ENCODE measurements around the gene PNLIP. TPM values are rescaled to one million over a fixed set of nuclear protein-coding genes. Genes with fewer than 3 reads are reported as not detected.

Gene PNLIP
- total and polyA plus RNA-seq, 9 donors: 0.12 to 0.20 (median 0.17) TPM; not detected in 4

GRCh38 chr10:116538992-116539391 is 6.7 kb upstream of the PNLIP start:
- Histone ChIP-seq H3K36me3 (ENCODE audit: control insufficient read depth, insufficient read depth, low read length) (no peaks in the 10 kb centered on the region), H3K27ac (ENCODE audit: low read length) (no peak overlapping the region), H3K9me3 (replicated peaks; ENCODE audit: control insufficient read depth, low read depth, low read length) (no peaks in the 10 kb centered on the region), H3K4me1 (ENCODE audit: control insufficient read depth, insufficient read depth, low read length) (no peaks in the 10 kb centered on the region), H3K4me3 (ENCODE audit: low read length) (no peak overlapping the region), H3K27me3 (ENCODE audit: control insufficient read depth, insufficient read depth, low read length) (no peaks in the 10 kb centered on the region)
- DNase-seq: no peak

GRCh38 chr10:116540814-116541213 is 4.9 kb upstream of the PNLIP start:
- DNase-seq: no peak
- Histone ChIP-seq H3K27me3 (ENCODE audit: control insufficient read depth, insufficient read depth, low read length) (no peaks in the 10 kb centered on the region), H3K9me3 (replicated peaks; ENCODE audit: control insufficient read depth, low read depth, low read length) (no peaks in the 10 kb centered on the region), H3K4me3 (ENCODE audit: low read length) (no peak overlapping the region), H3K4me1 (ENCODE audit: control insufficient read depth, insufficient read depth, low read length) (no peaks in the 10 kb centered on the region), H3K27ac (ENCODE audit: low read length) (no peak overlapping the region), H3K36me3 (ENCODE audit: control insufficient read depth, insufficient read depth, low read length) (no peaks in the 10 kb centered on the region)
- no CpG with 5 or more reads among the region's 2 CpGs for WGBS (ENCODE audit: insufficient coverage)

DNA sequence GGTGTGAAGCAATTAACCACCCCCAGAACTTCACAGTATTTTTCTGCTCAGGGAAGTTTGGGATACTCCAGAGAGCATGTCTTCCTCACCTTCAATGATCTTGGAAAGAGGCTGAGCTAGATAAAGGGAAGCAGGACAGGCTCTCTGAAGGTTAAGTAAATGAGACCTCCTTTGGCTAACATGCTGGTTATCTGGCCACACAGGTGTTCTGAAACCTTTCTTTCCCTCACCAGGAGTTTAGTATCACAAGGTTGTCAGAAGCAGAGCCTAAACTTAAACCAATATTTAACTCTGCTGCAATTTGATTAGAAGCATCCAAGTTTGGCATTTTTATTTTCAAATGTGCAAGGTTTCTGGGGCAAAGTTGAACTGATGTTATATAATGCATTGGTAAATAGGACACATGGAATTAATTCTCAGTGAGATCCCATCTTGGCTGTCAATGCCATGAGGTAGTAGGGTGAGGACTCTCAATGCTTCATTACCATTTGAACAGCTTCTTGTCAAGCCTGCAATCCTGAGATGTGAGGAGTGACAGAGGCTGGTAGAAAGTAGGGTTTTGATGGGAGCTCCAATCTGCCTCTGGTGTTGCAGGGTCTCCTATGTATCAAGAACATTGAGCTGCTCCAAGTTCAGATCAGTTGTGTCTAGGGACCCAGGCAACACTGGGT is 3.6 kb upstream of the PNLIP start:
- Histone ChIP-seq H3K4me3 (ENCODE audit: low read length) (no peak overlapping the region), H3K9me3 (replicated peaks; ENCODE audit: control insufficient read depth, low read depth, low read length) (no peaks in the 10 kb centered on the region), H3K36me3 (ENCODE audit: control insufficient read depth, insufficient read depth, low read length) (no peaks in the 10 kb centered on the region), H3K4me1 (ENCODE audit: control insufficient read depth, insufficient read depth, low read length) (no peaks in the 10 kb centered on the region), H3K27ac (ENCODE audit: low read length) (no peak overlapping the region), H3K27me3 (ENCODE audit: control insufficient read depth, insufficient read depth, low read length) (no peaks in the 10 kb centered on the region)
- DNase-seq: no peak

GRCh38 chr10:116545122-116545521 is 609 bp upstream of the PNLIP start:
- Histone ChIP-seq H3K27ac (ENCODE audit: low read length) (no peak overlapping the region), H3K9me3 (replicated peaks; ENCODE audit: control insufficient read depth, low read depth, low read length) (no peaks in the 10 kb centered on the region), H3K4me3 (ENCODE audit: low read length) (no peak overlapping the region), H3K36me3 (ENCODE audit: control insufficient read depth, insufficient read depth, low read length) (no peaks in the 10 kb centered on the region), H3K4me1 (ENCODE audit: control insufficient read depth, insufficient read depth, low read length) (no peaks in the 10 kb centered on the region), H3K27me3 (ENCODE audit: control insufficient read depth, insufficient read depth, low read length) (no peaks in the 10 kb centered on the region)
- WGBS (ENCODE audit: insufficient coverage): no CpG with 5 or more reads among the region's 1 CpG
- no peak for DNase-seq

DNA sequence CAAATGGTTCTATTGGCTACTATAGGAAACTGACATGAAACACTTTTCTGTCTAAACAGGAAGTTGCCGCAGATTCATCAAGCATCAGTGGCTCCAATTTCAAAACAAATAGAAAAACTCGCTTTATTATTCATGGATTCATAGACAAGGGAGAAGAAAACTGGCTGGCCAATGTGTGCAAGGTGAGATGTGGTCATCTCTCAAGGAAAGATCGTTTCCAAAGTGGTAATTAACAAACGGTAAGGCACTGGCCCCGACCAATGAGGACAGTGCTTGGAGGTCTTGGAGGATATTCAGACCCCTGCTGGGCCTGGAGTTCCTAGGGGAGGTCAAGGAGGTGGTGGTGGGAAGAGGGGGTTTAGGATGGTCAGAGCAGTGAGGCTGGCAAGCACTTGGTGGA is 2.6 kb downstream of the PNLIP start:
- Histone ChIP-seq H3K9me3 (replicated peaks; ENCODE audit: control insufficient read depth, low read depth, low read length) (no peaks in the 10 kb centered on the region), H3K4me3 (ENCODE audit: low read length) (no peak overlapping the region), H3K36me3 (ENCODE audit: control insufficient read depth, insufficient read depth, low read length) (no peaks in the 10 kb centered on the region), H3K4me1 (ENCODE audit: control insufficient read depth, insufficient read depth, low read length) (no peaks in the 10 kb centered on the region), H3K27ac (ENCODE audit: low read length) (no peak overlapping the region), H3K27me3 (ENCODE audit: control insufficient read depth, insufficient read depth, low read length) (no peaks in the 10 kb centered on the region)
- no peak for DNase-seq
- 97% methylated on average over 4 of the region's 5 CpGs for WGBS (ENCODE audit: insufficient coverage)

GRCh38 chr10:116553378-116553980 is 7.7 kb downstream of the PNLIP start:
- no peaks in the 10 kb centered on the region for H3K4me1 ChIP-seq (ENCODE audit: control insufficient read depth, insufficient read depth, low read length)
- 93% methylated on average over 6 of the region's 13 CpGs for WGBS (ENCODE audit: insufficient coverage)
- H3K27me3 ChIP-seq (ENCODE audit: control insufficient read depth, insufficient read depth, low read length): no peaks in the 10 kb centered on the region
- H3K4me3 ChIP-seq (ENCODE audit: low read length): no peak overlapping the region
- H3K36me3 ChIP-seq (ENCODE audit: control insufficient read depth, insufficient read depth, low read length): no peaks in the 10 kb centered on the region
- no peak overlapping the region for H3K27ac ChIP-seq (ENCODE audit: low read length)
- H3K9me3 ChIP-seq (replicated peaks; ENCODE audit: control insufficient read depth, low read depth, low read length): no peaks in the 10 kb centered on the region
- DNase-seq: no peak

DNA sequence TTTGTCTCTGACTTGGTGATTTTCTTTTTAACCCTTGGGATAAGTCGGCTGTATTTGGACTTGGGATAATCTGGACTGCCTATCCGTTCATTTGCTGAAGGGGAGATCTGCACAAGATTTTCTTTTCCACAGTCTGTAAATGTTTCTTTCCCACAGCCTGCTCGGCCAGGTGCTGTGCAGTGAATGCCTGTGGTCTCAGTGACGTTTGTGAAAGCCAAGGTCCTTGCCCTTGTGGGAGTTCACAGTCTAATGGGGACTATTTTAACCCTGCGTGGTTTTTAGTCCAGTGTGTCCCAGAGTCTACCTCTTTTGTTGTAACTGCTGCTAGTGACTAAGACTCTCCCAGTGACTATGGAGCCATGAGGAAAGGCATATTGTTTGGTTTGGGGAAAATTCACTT is 8.9 kb downstream of the PNLIP start:
- no peaks in the 10 kb centered on the region for H3K27me3 ChIP-seq (ENCODE audit: control insufficient read depth, insufficient read depth, low read length)
- no peaks in the 10 kb centered on the region for H3K36me3 ChIP-seq (ENCODE audit: control insufficient read depth, insufficient read depth, low read length)
- no peak overlapping the region for H3K4me3 ChIP-seq (ENCODE audit: low read length)
- 15% methylated on average over 2 of the region's 5 CpGs for WGBS (ENCODE audit: insufficient coverage)
- no peak overlapping the region for H3K27ac ChIP-seq (ENCODE audit: low read length)
- H3K4me1 ChIP-seq (ENCODE audit: control insufficient read depth, insufficient read depth, low read length): no peaks in the 10 kb centered on the region
- no peaks in the 10 kb centered on the region for H3K9me3 ChIP-seq (replicated peaks; ENCODE audit: control insufficient read depth, low read depth, low read length)
- no peak for DNase-seq

- DNase-seq: no peak
- Histone ChIP-seq H3K4me1 (ENCODE audit: control insufficient read depth, insufficient read depth, low read length) (no peaks in the 10 kb centered on the region), H3K27ac (ENCODE audit: low read length) (no peak overlapping the region), H3K9me3 (replicated peaks; ENCODE audit: control insufficient read depth, low read depth, low read length) (no peaks in the 10 kb centered on the region), H3K27me3 (ENCODE audit: control insufficient read depth, insufficient read depth, low read length) (no peaks in the 10 kb centered on the region), H3K4me3 (ENCODE audit: low read length) (no peak overlapping the region), H3K36me3 (ENCODE audit: control insufficient read depth, insufficient read depth, low read length) (no peaks in the 10 kb centered on the region)
- 58% methylated on average over 4 of the region's 6 CpGs for WGBS (ENCODE audit: insufficient coverage)
These were observed 10.1 kb downstream of the PNLIP start for GRCh38 chr10:116555880-116556279.

DNA sequence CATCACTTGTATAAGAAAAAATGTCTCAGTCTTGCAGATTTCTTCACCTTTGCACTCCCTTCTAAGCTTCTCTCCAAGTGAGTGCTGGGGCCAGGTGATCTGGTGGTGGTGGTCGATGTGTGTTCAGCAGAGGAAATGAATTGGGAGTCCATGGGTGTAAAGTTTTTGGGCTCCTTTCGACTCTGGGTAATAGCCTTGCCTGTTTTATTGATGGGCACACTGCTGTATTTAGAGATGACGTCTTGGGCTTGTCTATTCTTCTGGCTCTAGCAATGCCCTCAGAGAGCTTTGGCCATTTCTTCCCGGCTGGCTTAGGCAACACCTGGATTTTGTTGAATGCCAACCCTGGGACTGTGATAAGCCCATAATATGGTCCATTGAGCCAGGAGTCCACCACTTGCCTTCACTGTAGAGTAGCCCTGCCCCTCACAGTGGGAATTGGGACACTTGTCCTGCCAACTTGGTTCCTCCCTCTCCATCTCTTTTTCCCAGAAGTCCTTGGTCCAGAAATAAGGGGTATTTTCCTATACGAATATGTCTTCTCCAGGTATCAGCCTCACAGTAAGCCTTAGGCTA is 11.7 kb downstream of the PNLIP start:
- Histone ChIP-seq H3K4me3 (ENCODE audit: low read length) (no peak overlapping the region), H3K27me3 (ENCODE audit: control insufficient read depth, insufficient read depth, low read length) (no peaks in the 10 kb centered on the region), H3K27ac (ENCODE audit: low read length) (no peak overlapping the region), H3K4me1 (ENCODE audit: control insufficient read depth, insufficient read depth, low read length) (no peaks in the 10 kb centered on the region), H3K9me3 (replicated peaks; ENCODE audit: control insufficient read depth, low read depth, low read length) (no peaks in the 10 kb centered on the region), H3K36me3 (ENCODE audit: control insufficient read depth, insufficient read depth, low read length) (no peaks in the 10 kb centered on the region)
- 87% methylated on average over 3 of the region's 5 CpGs for WGBS (ENCODE audit: insufficient coverage)
- no peak for DNase-seq

DNA sequence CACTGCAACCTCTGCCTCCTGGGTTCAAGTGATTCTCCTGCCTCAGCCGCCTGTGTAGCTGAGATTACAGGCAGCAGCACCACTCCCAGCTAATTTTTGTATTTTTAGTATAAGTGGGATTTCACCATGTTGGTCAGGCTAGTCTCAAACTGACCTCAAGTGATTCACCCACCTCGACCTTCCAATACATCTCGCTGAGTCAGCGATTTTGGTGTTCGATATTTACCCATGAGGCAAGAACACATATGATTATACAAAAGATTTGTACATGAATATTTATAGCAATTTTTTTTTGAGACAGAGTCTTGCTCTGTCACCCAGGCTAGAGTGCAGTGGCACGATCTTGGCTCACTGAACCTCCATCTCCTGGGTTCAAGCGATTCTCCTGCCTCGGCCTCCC is 19.8 kb downstream of the PNLIP start:
- DNase-seq: no peak
- H3K9me3 ChIP-seq (replicated peaks; ENCODE audit: control insufficient read depth, low read depth, low read length): no peaks in the 10 kb centered on the region
- no peaks in the 10 kb centered on the region for H3K27me3 ChIP-seq (ENCODE audit: control insufficient read depth, insufficient read depth, low read length)
- no peaks in the 10 kb centered on the region for H3K4me1 ChIP-seq (ENCODE audit: control insufficient read depth, insufficient read depth, low read length)
- no peak overlapping the region for H3K27ac ChIP-seq (ENCODE audit: low read length)
- no peaks in the 10 kb centered on the region for H3K36me3 ChIP-seq (ENCODE audit: control insufficient read depth, insufficient read depth, low read length)
- H3K4me3 ChIP-seq (ENCODE audit: low read length): no peak overlapping the region
- WGBS (ENCODE audit: insufficient coverage): 95% methylated on average over 3 of the region's 8 CpGs
